GM23338 (cell line): ENCODE results near the gene PROCA1. TPM values are rescaled to one million over a fixed set of nuclear protein-coding genes. Genes with fewer than 3 reads are reported as not detected.
A peak's percentile ranks its signal among the peaks of the same experiment; 100 is the strongest.

Source experiments
- ATAC-seq: fragments of 200-7000 bp; cut with Tn5 transposase; 3 replicates; pipeline ENCODE4 v1.9.1; 2020
- DNase-seq: peaks from one replicate; pipeline ENCODE4 v3.0.0-alpha.2; 2015; ENCODE audit warnings: low spot score
- H2AFZ ChIP-seq: fragments of 200-600 bp; sonication (generic); 2 replicates; pipeline ENCODE4 v1.8.0; 2016; ENCODE audit warnings: antibody characterized with exemption, mild to moderate bottlenecking, moderate library complexity
- H3F3A ChIP-seq: fragments of 200-600 bp; sonication (generic); replicated peaks from 2 replicates; pipeline ENCODE4 v1.8.0; 2017; ENCODE audit warnings: antibody characterized with exemption, mixed run types, low read depth
- H3K27ac ChIP-seq: fragments of 200-600 bp; sonication (generic); 2 replicates; pipeline ENCODE4 v1.6.1; 2016; ENCODE audit warnings: low read depth
- H3K27me3 ChIP-seq: fragments of 200-600 bp; sonication (generic); 2 replicates; pipeline ENCODE4 v1.8.0; 2016; ENCODE audit warnings: mild to moderate bottlenecking, mixed run types, moderate library complexity; ENCODE audit not compliant: insufficient read depth
- H3K36me3 ChIP-seq: fragments of 200-600 bp; sonication (generic); 2 replicates; pipeline ENCODE4 v1.8.0; 2016; ENCODE audit warnings: mild to moderate bottlenecking; ENCODE audit not compliant: insufficient read depth
- H3K4me1 ChIP-seq: fragments of 200-600 bp; sonication (generic); 2 replicates; pipeline ENCODE4 v1.8.0; 2016; ENCODE audit warnings: mild to moderate bottlenecking, moderate library complexity; ENCODE audit not compliant: insufficient read depth
- H3K4me2 ChIP-seq: fragments of 200-600 bp; sonication (generic); 2 replicates; pipeline ENCODE4 v1.7.1; 2017; ENCODE audit warnings: mixed run types
- H3K4me3 ChIP-seq: fragments of 200-600 bp; sonication (generic); 2 replicates; pipeline ENCODE4 v1.6.1; 2016; ENCODE audit warnings: mixed run types
- H3K79me2 ChIP-seq: fragments of 200-600 bp; sonication (generic); replicated peaks from 2 replicates; pipeline ENCODE4 v1.8.0; 2017; ENCODE audit warnings: mild to moderate bottlenecking; ENCODE audit not compliant: insufficient read depth
- H3K9me2 ChIP-seq: fragments of 200-600 bp; sonication (generic); 2 replicates; pipeline ENCODE4 v1.8.0; 2017; ENCODE audit not compliant: insufficient read depth
- H4K20me1 ChIP-seq: fragments of 200-600 bp; sonication (generic); replicated peaks from 2 replicates; pipeline ENCODE4 v1.8.0; 2017; ENCODE audit warnings: mild to moderate bottlenecking; ENCODE audit not compliant: insufficient read depth
- H3K27ac Mint-ChIP-seq: 2 replicates; pipeline ENCODE4 v1.8.0; 2020; ENCODE audit warnings: inconsistent platforms, mild to moderate bottlenecking, moderate library complexity, mixed read lengths
- H3K27me3 Mint-ChIP-seq: 3 replicates; pipeline ENCODE4 v1.8.0; 2022; ENCODE audit warnings: low read depth, mild to moderate bottlenecking, moderate library complexity, mixed read lengths, inconsistent platforms; ENCODE audit not compliant: insufficient read depth, poor library complexity
- H3K36me3 Mint-ChIP-seq: 3 replicates; pipeline ENCODE4 v1.8.0; 2021; ENCODE audit warnings: low read depth, mild to moderate bottlenecking, inconsistent platforms, moderate library complexity, mixed read lengths
- H3K4me1 Mint-ChIP-seq: 3 replicates; pipeline ENCODE4 v1.8.0; 2020; ENCODE audit warnings: mild to moderate bottlenecking, inconsistent platforms, mixed read lengths
- H3K4me3 Mint-ChIP-seq: 3 replicates; pipeline ENCODE4 v1.8.0; 2021; ENCODE audit warnings: moderate library complexity, mild to moderate bottlenecking, inconsistent platforms, mixed read lengths
- H3K9me3 Mint-ChIP-seq: 3 replicates; pipeline ENCODE4 v1.8.0; 2020; ENCODE audit warnings: moderate library complexity, mild to moderate bottlenecking, inconsistent platforms, mixed read lengths
- EZH2phosphoT487 ChIP-seq: fragments of 200-600 bp; sonication (generic); IDR thresholded peaks from one replicate; pipeline ENCODE4 v1.8.1; 2018; ENCODE audit warnings: antibody characterized with exemption; ENCODE audit not compliant: unreplicated experiment
- NANOG ChIP-seq: IDR thresholded peaks from 2 replicates; pipeline ENCODE4 v1.6.1; 2016; ENCODE audit warnings: antibody characterized with exemption, borderline replicate concordance
- POLR2AphosphoS5 ChIP-seq: IDR thresholded peaks from 2 replicates; pipeline ENCODE4 v1.6.1; 2016; ENCODE audit warnings: antibody characterized with exemption, low read depth
- STAT1 ChIP-seq: IDR thresholded peaks from one replicate; pipeline ENCODE4 v1.6.1; 2016; ENCODE audit warnings: antibody characterized with exemption; ENCODE audit not compliant: unreplicated experiment
- ZNF114 ChIP-seq: fragments of 250-450 bp; sonication (Bioruptor Pico); IDR thresholded peaks from 2 replicates; pipeline ENCODE4 v1.5.0; 2020; ENCODE audit warnings: mild to moderate bottlenecking, moderate library complexity
- polyA plus RNA-seq: library from polyadenylated mRNA; unstranded; fragments of >200 nt; fragmentation: Nextera tagmentation; extraction: Ambion mirVana; gene quantifications from 2 replicates; pipeline ENCODE4 v1.2.1, GENCODE V29; 2016
- total RNA-seq: library from RNA; depleted of rRNA; stranded (reverse); fragments of >200 nt; shearing (Covaris generic); gene quantifications from 2 replicates; pipeline ENCODE4 v1.2.3, GENCODE V29; 2014
- TF ChIP-seq, protein P1 (sequence below): IDR thresholded peaks from 2 replicates; pipeline ENCODE4 v1.6.1; 2016; ENCODE audit warnings: antibody characterized with exemption
- TF ChIP-seq, protein P2 (sequence below), 2 experiments: fragments of 200-600 bp in 1 of 2; sonication (generic) in 1 of 2; conservative IDR thresholded peaks; 2 replicates each; pipeline versions ENCODE4 v1.5.1 to v1.6.1; 2016 to 2017; ENCODE audit warnings: antibody characterized with exemption in 2 of 2, low read depth in 2 of 2, mild to moderate bottlenecking in 2 of 2, moderate library complexity in 1 of 2
- TF ChIP-seq, protein P3 (sequence below): IDR thresholded peaks from one replicate; pipeline ENCODE4 v1.6.1; 2018; ENCODE audit warnings: antibody characterized with exemption; ENCODE audit not compliant: unreplicated experiment

Gene PROCA1
- total and polyA plus RNA-seq, 2 experiments from 2014 or later: 11.3 to 14.4 TPM

DNA sequence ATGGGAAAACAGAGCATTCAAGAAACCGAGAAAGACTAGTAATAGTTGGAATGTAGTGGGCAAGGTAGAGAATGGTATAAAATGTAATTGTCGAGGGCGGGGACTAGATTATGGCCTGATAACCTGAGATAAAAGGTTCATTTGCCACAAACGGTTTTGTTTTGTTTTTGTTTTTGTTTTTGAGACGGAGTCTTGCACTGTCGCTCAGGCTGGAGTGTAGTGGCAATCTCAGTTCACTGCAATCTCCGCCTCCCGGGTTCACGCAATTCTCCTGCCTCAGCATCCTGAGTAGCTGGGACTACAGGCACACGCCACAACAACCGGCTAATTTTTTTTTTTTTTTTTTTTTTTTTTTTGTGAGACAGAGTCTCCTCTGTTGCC, 18.3 kb upstream of the PROCA1 start:
- TF ChIP-seq ZNF114 (CRISPR knock-in tag) (no peak), STAT1 (no peak), POLR2AphosphoS5 (no peak), EZH2phosphoT487 (no peak), NANOG (no peak)
- TF ChIP-seq, protein P1, sequence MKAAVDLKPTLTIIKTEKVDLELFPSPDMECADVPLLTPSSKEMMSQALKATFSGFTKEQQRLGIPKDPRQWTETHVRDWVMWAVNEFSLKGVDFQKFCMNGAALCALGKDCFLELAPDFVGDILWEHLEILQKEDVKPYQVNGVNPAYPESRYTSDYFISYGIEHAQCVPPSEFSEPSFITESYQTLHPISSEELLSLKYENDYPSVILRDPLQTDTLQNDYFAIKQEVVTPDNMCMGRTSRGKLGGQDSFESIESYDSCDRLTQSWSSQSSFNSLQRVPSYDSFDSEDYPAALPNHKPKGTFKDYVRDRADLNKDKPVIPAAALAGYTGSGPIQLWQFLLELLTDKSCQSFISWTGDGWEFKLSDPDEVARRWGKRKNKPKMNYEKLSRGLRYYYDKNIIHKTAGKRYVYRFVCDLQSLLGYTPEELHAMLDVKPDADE: no peak
- TF ChIP-seq, protein P2, sequence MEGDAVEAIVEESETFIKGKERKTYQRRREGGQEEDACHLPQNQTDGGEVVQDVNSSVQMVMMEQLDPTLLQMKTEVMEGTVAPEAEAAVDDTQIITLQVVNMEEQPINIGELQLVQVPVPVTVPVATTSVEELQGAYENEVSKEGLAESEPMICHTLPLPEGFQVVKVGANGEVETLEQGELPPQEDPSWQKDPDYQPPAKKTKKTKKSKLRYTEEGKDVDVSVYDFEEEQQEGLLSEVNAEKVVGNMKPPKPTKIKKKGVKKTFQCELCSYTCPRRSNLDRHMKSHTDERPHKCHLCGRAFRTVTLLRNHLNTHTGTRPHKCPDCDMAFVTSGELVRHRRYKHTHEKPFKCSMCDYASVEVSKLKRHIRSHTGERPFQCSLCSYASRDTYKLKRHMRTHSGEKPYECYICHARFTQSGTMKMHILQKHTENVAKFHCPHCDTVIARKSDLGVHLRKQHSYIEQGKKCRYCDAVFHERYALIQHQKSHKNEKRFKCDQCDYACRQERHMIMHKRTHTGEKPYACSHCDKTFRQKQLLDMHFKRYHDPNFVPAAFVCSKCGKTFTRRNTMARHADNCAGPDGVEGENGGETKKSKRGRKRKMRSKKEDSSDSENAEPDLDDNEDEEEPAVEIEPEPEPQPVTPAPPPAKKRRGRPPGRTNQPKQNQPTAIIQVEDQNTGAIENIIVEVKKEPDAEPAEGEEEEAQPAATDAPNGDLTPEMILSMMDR (conservative IDR thresholded peaks at IDR 0.05; ENCODE audit: low read depth in 2 of 2): no peak
- TF ChIP-seq, protein P3, sequence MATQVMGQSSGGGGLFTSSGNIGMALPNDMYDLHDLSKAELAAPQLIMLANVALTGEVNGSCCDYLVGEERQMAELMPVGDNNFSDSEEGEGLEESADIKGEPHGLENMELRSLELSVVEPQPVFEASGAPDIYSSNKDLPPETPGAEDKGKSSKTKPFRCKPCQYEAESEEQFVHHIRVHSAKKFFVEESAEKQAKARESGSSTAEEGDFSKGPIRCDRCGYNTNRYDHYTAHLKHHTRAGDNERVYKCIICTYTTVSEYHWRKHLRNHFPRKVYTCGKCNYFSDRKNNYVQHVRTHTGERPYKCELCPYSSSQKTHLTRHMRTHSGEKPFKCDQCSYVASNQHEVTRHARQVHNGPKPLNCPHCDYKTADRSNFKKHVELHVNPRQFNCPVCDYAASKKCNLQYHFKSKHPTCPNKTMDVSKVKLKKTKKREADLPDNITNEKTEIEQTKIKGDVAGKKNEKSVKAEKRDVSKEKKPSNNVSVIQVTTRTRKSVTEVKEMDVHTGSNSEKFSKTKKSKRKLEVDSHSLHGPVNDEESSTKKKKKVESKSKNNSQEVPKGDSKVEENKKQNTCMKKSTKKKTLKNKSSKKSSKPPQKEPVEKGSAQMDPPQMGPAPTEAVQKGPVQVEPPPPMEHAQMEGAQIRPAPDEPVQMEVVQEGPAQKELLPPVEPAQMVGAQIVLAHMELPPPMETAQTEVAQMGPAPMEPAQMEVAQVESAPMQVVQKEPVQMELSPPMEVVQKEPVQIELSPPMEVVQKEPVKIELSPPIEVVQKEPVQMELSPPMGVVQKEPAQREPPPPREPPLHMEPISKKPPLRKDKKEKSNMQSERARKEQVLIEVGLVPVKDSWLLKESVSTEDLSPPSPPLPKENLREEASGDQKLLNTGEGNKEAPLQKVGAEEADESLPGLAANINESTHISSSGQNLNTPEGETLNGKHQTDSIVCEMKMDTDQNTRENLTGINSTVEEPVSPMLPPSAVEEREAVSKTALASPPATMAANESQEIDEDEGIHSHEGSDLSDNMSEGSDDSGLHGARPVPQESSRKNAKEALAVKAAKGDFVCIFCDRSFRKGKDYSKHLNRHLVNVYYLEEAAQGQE: no peak
- no peaks in the 10 kb centered on the region for H3K27me3 ChIP-seq
- no peak overlapping the region for H2AFZ ChIP-seq
- H3K4me1 ChIP-seq: 0 out of 2 replicates have a peak, but pooled peaks cover under 1% of the 10 kb centered on the region
- peaks cover 10% of the 10 kb centered on the region for H3K4me1 Mint-ChIP-seq
- peaks cover 3% of the 10 kb centered on the region; the same call in 2 of the 3 replicates for H3K9me3 Mint-ChIP-seq
- peaks cover 12% of the 10 kb centered on the region for H3K36me3 Mint-ChIP-seq
- DNase-seq (no peak), ATAC-seq (no peak)
- H3K4me2 ChIP-seq: no peak overlapping the region
- H3K27ac Mint-ChIP-seq: peak overlapping the region; percentile 34; the same call in 1 of the 2 replicates
- no peak overlapping the region for H3K4me3 ChIP-seq
- no peak overlapping the region; the same call in 2 of the 3 replicates for H3K4me3 Mint-ChIP-seq
- H3K27me3 Mint-ChIP-seq: peaks cover 27% of the 10 kb centered on the region
- no peaks in the 10 kb centered on the region for H3K36me3 ChIP-seq
- H4K20me1 ChIP-seq: no peaks in the 10 kb centered on the region; the same call in 1 of the 2 replicates
- peaks cover 24% of the 10 kb centered on the region for H3F3A ChIP-seq
- H3K9me2 ChIP-seq: no peaks in the 10 kb centered on the region
- no peak overlapping the region for H3K27ac ChIP-seq
- no peaks in the 10 kb centered on the region; the same call in 1 of the 2 replicates for H3K79me2 ChIP-seq
